ENCODE data around the gene SRPX2.

Gene SRPX2

GRCh38 chrX:100636321-100636991 is 7.5 kb upstream of the SRPX2 start, which contains the start of gene TSPAN6:
Gene TSPAN6, minus strand, starts transcription at chrX:100636806. Its CDS starts 112 bp downstream, at chrX:100636694.
- no peaks in the 10 kb centered on the region for H3K9me3 Mint-ChIP-seq
- peak within 1 kb of the TSS; percentile 80 to 86 for H3K4me3 Mint-ChIP-seq
- H3K36me3 Mint-ChIP-seq (ENCODE audit: insufficient read depth), result peaks cover 6% of the 10 kb centered on the region
- peak within 1 kb of the TSS; percentile 26 to 81 for H3K27ac Mint-ChIP-seq
- peaks cover 11 to 21% of the 10 kb centered on the region in 2 donors for H3K27me3 Mint-ChIP-seq
- peaks cover 0 to 3% of the 10 kb centered on the region in 2 donors for H3K4me1 Mint-ChIP-seq (ENCODE audit: low read depth in 2 of 2)
- DNase-seq (peak; percentile 40 to 47 (median 45)), ATAC-seq (replicated peaks) (peak; percentile 98)

- Mint-ChIP-seq H3K9me3 (no peaks in the 10 kb centered on the region), H3K4me1 (ENCODE audit: low read depth in 2 of 2) (no peaks in the 10 kb centered on the region), H3K36me3 (ENCODE audit: insufficient read depth) (no peaks in the 10 kb centered on the region), H3K27me3 (peaks cover 21 to 31% of the 10 kb centered on the region in 2 donors), H3K27ac (no peak overlapping the region), H3K4me3 (no peak overlapping the region)
- no peak for DNase-seq
- ATAC-seq (replicated peaks), result no peak
Measured at GRCh38 chrX:100642290-100642689, 1.7 kb upstream of the SRPX2 start.

- Mint-ChIP-seq H3K9me3 (no peaks in the 10 kb centered on the region), H3K36me3 (ENCODE audit: insufficient read depth) (no peaks in the 10 kb centered on the region), H3K27me3 (peaks cover 21 to 31% of the 10 kb centered on the region in 2 donors), H3K27ac (no peak overlapping the region), H3K4me3 (no peak overlapping the region), H3K4me1 (ENCODE audit: low read depth in 2 of 2) (no peaks in the 10 kb centered on the region)
- no peak for DNase-seq
- no peak for ATAC-seq (replicated peaks)
Measured at GRCh38 chrX:100643212-100643611, 787 bp upstream of the SRPX2 start.

- no peaks in the 10 kb centered on the region for H3K4me1 Mint-ChIP-seq (ENCODE audit: low read depth in 2 of 2)
- no peaks in the 10 kb centered on the region for H3K9me3 Mint-ChIP-seq
- no peak overlapping the region for H3K27ac Mint-ChIP-seq
- H3K27me3 Mint-ChIP-seq, result peaks cover 14 to 21% of the 10 kb centered on the region in 2 donors
- DNase-seq (no peak), ATAC-seq (replicated peaks) (no peak)
- H3K36me3 Mint-ChIP-seq (ENCODE audit: insufficient read depth), result no peaks in the 10 kb centered on the region
- H3K4me3 Mint-ChIP-seq, result no peak overlapping the region
Measured at GRCh38 chrX:100645106-100645505, 1.1 kb downstream of the SRPX2 start.

GRCh38 chrX:100647095-100647494 is 3.1 kb downstream of the SRPX2 start:
- no peak overlapping the region for H3K27ac Mint-ChIP-seq
- no peak for DNase-seq
- ATAC-seq (replicated peaks), result no peak
- H3K9me3 Mint-ChIP-seq, result no peaks in the 10 kb centered on the region
- peaks cover 6 to 11% of the 10 kb centered on the region in 2 donors for H3K27me3 Mint-ChIP-seq
- H3K36me3 Mint-ChIP-seq (ENCODE audit: insufficient read depth), result no peaks in the 10 kb centered on the region
- H3K4me1 Mint-ChIP-seq (ENCODE audit: low read depth in 2 of 2), result no peaks in the 10 kb centered on the region
- H3K4me3 Mint-ChIP-seq, result no peak overlapping the region

GRCh38 chrX:100647739-100648138 is 3.7 kb downstream of the SRPX2 start:
- Mint-ChIP-seq H3K4me3 (no peak overlapping the region), H3K27me3 (peaks cover 6 to 11% of the 10 kb centered on the region in 2 donors), H3K4me1 (ENCODE audit: low read depth in 2 of 2) (no peaks in the 10 kb centered on the region), H3K36me3 (ENCODE audit: insufficient read depth) (no peaks in the 10 kb centered on the region), H3K9me3 (no peaks in the 10 kb centered on the region), H3K27ac (no peak overlapping the region)
- DNase-seq, result no peak
- no peak for ATAC-seq (replicated peaks)

- no peak for ATAC-seq (replicated peaks)
- Mint-ChIP-seq H3K36me3 (ENCODE audit: insufficient read depth) (no peaks in the 10 kb centered on the region), H3K27ac (no peak overlapping the region), H3K9me3 (no peaks in the 10 kb centered on the region), H3K4me1 (ENCODE audit: low read depth in 2 of 2) (no peaks in the 10 kb centered on the region), H3K27me3 (peaks cover 6 to 9% of the 10 kb centered on the region in 2 donors), H3K4me3 (no peak overlapping the region)
- no peak for DNase-seq
Measured at GRCh38 chrX:100648458-100649417, 4.7 kb downstream of the SRPX2 start.

- Mint-ChIP-seq H3K27me3 (no peaks in the 10 kb centered on the region), H3K27ac (no peak overlapping the region), H3K4me1 (ENCODE audit: low read depth in 2 of 2) (no peaks in the 10 kb centered on the region), H3K36me3 (ENCODE audit: insufficient read depth) (no peaks in the 10 kb centered on the region), H3K9me3 (no peaks in the 10 kb centered on the region), H3K4me3 (no peak overlapping the region)
- DNase-seq, result no peak
- no peak for ATAC-seq (replicated peaks)
Measured at GRCh38 chrX:100649550-100650356, 5.8 kb downstream of the SRPX2 start.

GRCh38 chrX:100650841-100651240 is 6.8 kb downstream of the SRPX2 start:
- Mint-ChIP-seq H3K9me3 (no peaks in the 10 kb centered on the region), H3K36me3 (ENCODE audit: insufficient read depth) (no peaks in the 10 kb centered on the region), H3K4me3 (no peak overlapping the region), H3K27ac (no peak overlapping the region), H3K27me3 (no peaks in the 10 kb centered on the region), H3K4me1 (ENCODE audit: low read depth in 2 of 2) (no peaks in the 10 kb centered on the region)
- no peak for DNase-seq
- ATAC-seq (replicated peaks), result no peak

GRCh38 chrX:100652266-100652665 is 8.3 kb downstream of the SRPX2 start:
- H3K27ac Mint-ChIP-seq, result no peak overlapping the region
- no peaks in the 10 kb centered on the region for H3K27me3 Mint-ChIP-seq
- ATAC-seq (replicated peaks) (no peak), DNase-seq (no peak)
- H3K36me3 Mint-ChIP-seq (ENCODE audit: insufficient read depth), result no peaks in the 10 kb centered on the region
- no peaks in the 10 kb centered on the region for H3K9me3 Mint-ChIP-seq
- no peaks in the 10 kb centered on the region for H3K4me1 Mint-ChIP-seq (ENCODE audit: low read depth in 2 of 2)
- H3K4me3 Mint-ChIP-seq, result no peak overlapping the region

- H3K9me3 Mint-ChIP-seq, result no peaks in the 10 kb centered on the region
- no peak overlapping the region for H3K4me3 Mint-ChIP-seq
- H3K36me3 Mint-ChIP-seq (ENCODE audit: insufficient read depth), result no peaks in the 10 kb centered on the region
- no peaks in the 10 kb centered on the region for H3K4me1 Mint-ChIP-seq (ENCODE audit: low read depth in 2 of 2)
- ATAC-seq (replicated peaks), result no peak
- H3K27ac Mint-ChIP-seq, result no peak overlapping the region
- DNase-seq, result no peak
- H3K27me3 Mint-ChIP-seq, result no peaks in the 10 kb centered on the region
Measured at GRCh38 chrX:100654261-100654660, 10.3 kb downstream of the SRPX2 start.

GRCh38 chrX:100658941-100659381 is 15.0 kb downstream of the SRPX2 start:
- no peak overlapping the region for H3K27ac Mint-ChIP-seq
- H3K36me3 Mint-ChIP-seq (ENCODE audit: insufficient read depth), result no peaks in the 10 kb centered on the region
- DNase-seq (no peak), ATAC-seq (replicated peaks) (no peak)
- no peak overlapping the region for H3K4me3 Mint-ChIP-seq
- H3K9me3 Mint-ChIP-seq, result no peaks in the 10 kb centered on the region
- no peaks in the 10 kb centered on the region for H3K4me1 Mint-ChIP-seq (ENCODE audit: low read depth in 2 of 2)
- H3K27me3 Mint-ChIP-seq, result peaks cover 6 to 14% of the 10 kb centered on the region in 2 donors

- H3K9me3 Mint-ChIP-seq, result no peaks in the 10 kb centered on the region
- no peak for ATAC-seq (replicated peaks)
- peaks cover 6 to 14% of the 10 kb centered on the region in 2 donors for H3K27me3 Mint-ChIP-seq
- H3K27ac Mint-ChIP-seq, result no peak overlapping the region
- DNase-seq, result no peak
- no peaks in the 10 kb centered on the region for H3K36me3 Mint-ChIP-seq (ENCODE audit: insufficient read depth)
- H3K4me1 Mint-ChIP-seq (ENCODE audit: low read depth in 2 of 2), result no peaks in the 10 kb centered on the region
- H3K4me3 Mint-ChIP-seq, result no peak overlapping the region
Measured at GRCh38 chrX:100659431-100660137, 15.6 kb downstream of the SRPX2 start.
